Ureter (tissue), 1 donor: Measurements from ENCODE around the gene HINT2. TPM values are rescaled to one million over a fixed set of nuclear protein-coding genes. Genes with fewer than 3 reads are reported as not detected.
A peak's percentile ranks its signal among the peaks of the same experiment; 100 is the strongest.

Experiments used
- DNase-seq: peaks from one replicate; pipeline ENCODE4 v3.0.0-alpha.2; 2020; ENCODE audit warnings: low spot score
- total RNA-seq: library from RNA; stranded (reverse); gene quantifications from one replicate; pipeline ENCODE4 v1.2.4, GENCODE V29; 2023
- donor health status: DM: yes; HTN: yes; CAD: no.

HINT2 gene
- total RNA-seq, 1 donor from 2014 or later = 40.5 TPM

DNA sequence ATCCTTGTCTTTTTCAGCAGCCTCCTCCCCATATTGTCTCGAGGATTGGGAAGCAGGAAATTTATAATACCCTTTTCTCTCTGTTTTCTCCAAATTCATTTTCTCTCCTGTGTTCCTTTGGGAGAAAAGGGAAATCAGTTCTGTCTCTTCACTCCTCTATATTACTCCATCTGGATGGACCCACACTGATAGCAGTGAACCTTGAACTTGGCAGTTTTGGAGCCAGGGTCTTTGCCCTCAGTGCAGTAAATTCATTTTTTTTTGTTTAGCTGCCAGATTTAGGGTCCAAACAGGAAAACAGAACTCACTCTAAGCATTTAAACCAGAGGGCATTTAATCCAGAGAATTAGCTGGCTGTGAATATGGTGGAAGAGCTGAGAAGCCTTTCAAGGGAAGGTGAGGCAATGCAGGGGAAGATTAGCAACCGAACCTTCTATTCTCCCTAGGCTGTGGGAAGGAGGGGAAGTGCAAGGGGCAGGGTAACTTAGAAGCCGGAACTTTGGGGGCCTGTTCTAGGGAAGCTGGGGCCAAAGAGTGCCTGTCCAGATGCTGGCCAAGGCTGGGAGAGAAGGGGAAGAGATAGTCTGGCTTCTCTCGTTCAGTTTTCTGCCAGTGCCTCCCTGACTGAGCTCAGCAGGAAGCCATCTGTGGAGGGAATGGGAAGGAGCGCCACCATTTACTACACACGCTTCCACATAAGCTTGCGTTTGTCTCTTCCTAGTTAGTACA, 39.8 kb downstream of the HINT2 start:
- DNase-seq = no peak

DNA sequence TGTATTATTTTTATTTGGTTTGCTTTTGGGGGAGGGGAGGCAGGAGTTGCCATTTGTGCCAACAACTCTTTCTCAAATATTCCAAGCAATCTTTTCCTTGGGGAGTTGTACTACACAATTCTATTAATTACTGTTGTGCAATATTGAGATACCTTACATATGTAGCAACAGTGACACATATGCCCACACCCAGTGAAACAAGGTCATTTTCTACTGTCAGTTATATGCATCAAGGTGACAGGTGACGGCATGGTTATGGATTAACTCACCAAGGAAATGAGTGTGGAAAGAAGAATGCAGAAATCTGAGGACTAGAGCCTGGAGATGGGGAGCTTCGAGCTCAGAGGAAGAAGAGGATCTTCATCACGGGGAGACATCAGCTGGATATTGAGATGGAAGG, 42.9 kb downstream of the HINT2 start:
- DNase-seq = no peak

DNA sequence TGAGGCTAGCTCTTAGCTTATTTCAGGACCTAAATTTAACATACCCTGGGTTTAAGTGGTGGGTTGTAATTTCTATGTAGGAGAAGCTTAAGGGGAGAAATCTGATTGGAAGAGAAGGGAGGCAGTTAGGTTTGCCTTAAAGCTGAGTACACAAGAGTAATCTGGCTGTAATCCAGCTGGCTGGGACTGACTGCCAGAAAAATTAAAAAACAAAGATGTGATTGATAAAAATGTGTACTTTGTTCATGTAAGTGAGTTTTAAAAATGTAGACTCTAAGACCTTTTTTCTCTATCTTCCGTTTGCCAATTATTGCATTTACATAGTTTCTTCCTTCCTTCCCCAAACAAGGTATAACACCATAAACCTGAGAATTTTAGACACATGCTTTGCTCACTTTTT, 43.3 kb downstream of the HINT2 start:
- DNase-seq = peak; percentile 61

DNA sequence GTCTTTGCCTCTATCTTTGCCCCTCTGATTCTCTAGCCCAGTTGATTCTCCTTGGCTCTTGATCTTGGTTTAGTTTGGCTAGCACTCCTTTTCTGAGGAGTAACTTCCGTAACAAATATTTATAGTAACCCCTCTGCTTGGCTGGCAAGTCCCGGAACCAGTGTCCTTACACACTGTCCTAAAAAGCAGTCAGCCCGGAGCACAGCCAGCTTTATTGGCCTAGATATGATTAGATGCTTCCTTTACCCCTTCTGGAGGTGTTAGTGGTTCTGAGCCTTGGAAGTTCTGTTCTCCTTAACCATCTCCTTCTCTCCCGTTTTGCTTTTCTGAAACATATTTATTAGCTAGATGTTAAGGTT, 43.8 kb downstream of the HINT2 start:
- peak; percentile 61 for DNase-seq

DNA sequence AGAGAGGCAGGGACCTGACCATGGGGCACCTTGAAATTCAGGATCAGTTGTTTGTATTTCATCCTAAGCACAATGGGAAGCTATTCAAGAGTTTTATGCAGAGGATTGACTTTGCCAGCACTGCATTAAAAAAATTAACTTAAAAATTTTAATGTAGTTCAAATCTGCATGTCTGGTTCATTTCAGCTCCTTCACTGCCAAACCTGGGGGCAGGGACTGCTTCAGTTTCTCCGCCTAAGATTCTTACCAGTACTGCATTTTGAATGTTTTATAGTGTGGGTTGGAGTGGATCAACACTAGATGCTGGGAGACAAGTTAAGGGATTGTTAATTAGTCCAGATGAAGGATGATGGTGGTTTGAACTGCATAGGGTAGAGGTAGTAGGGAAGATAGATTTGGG, 45.1 kb downstream of the HINT2 start:
- no peak for DNase-seq

DNA sequence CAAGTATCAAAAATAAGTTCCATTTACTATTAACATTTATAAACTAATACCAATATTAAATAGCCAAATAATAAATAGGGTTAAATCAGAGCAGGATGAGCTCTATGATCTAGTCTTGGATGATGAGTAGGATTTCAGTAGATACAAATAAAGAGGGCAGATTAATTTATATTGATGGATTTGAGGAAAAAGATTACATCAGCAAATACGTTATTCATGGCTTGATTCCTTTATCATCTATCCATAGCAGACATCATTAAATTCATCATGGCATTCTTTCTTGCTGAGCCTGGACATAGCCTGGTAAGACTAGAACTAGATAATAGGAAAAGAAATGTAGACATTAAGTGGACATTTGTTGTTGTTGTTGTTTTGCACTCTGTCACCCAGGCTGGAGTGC, 47.4 kb downstream of the HINT2 start:
- DNase-seq = no peak

DNA sequence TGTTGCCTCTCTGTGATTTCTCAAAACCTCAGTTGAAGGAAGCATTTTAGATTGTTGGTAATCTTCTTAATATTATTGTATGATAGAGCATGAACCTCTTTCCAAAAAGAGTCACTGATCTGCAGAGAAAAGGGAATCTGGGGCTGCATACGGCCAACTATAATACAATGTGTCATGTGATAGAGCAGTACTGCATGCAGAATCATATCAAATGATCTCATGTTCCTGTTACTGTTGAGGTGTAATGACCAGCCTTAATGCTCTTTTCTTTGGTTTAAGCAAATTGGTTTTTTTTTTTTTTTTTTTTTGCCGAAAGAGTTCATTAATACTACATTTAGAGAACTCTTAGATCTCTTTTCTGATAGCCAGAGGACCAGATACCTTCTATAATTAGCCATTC, 47.8 kb downstream of the HINT2 start:
- DNase-seq = no peak

DNA sequence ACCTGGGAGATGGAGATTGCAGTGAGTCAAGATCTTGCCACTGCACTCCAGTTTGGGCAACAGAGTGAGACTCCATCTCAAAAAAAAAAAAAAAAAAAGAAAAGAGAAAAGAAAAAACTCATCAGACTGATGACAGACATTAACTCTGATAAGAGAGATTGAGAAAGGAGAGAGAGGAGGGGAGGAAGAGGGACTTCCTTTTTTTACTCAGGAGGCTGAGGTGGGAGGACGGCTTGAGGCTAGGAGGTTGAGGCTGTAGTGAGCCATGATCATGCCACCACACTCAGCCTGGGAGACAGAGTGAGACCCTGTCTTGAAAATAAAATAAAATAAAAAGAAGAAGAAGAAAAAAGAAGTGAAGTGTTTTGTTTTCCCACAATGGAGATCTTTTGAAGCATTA, 51.0 kb downstream of the HINT2 start:
- no peak for DNase-seq

DNA sequence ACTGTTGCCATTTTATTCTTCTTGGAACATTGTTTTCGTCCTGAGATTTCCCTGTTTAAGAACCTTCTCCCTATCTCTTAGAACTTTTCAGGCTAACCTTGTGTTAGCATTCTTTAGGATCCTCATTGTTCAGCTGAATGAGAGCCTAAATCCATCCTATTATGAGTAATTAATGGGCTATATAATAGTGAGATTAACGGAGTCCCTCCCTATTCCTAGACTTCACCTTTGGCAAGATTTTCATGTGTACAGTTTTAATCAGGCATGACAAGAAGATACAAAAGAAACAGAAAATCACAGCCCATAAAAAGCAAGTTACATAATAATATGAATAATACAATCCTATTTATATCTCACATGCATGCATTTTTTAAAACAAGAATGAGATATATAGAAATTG, 51.7 kb downstream of the HINT2 start:
- no peak for DNase-seq

Other genes with a start within 250 kb of the HINT2 start
- 25.6 TPM for gene TESK1, start 209.8 kb downstream of the HINT2 start, total RNA-seq
- 2.0 TPM for gene CD72, start 196.6 kb downstream of the HINT2 start, total RNA-seq
- gene SIT1, start 164.1 kb downstream of the HINT2 start, total RNA-seq = 0.52 TPM
- gene RMRP, start 157.0 kb downstream of the HINT2 start, total RNA-seq = 3,373 TPM
- 22.4 TPM for gene CCDC107, start 156.8 kb downstream of the HINT2 start, total RNA-seq
- 1.0 TPM for gene ARHGEF39, start 149.8 kb downstream of the HINT2 start, total RNA-seq
- gene CA9, start 141.1 kb downstream of the HINT2 start, total RNA-seq = not detected
- 559 TPM for gene TPM2, start 125.1 kb downstream of the HINT2 start, total RNA-seq
- gene TLN1, start 82.8 kb downstream of the HINT2 start, total RNA-seq = 340 TPM
- 30.7 TPM for gene CREB3, start 82.4 kb downstream of the HINT2 start, total RNA-seq
- gene GBA2, start 65.8 kb downstream of the HINT2 start, total RNA-seq = 108 TPM
- 34.3 TPM for gene RGP1, start 65.8 kb downstream of the HINT2 start, total RNA-seq
- not detected for gene MSMP, start 60.8 kb downstream of the HINT2 start, total RNA-seq
- 21.8 TPM for gene NPR2, start 23.5 kb downstream of the HINT2 start, total RNA-seq
- gene SPAG8, start 2.8 kb downstream of the HINT2 start, total RNA-seq = 6.4 TPM
- gene FAM221B, start 13.7 kb upstream of the HINT2 start, total RNA-seq = 0.26 TPM
- gene TMEM8B, start 14.2 kb upstream of the HINT2 start, total RNA-seq = 32.3 TPM
- not detected for gene OR13J1, start 55.4 kb upstream of the HINT2 start, total RNA-seq
- 7.2 TPM for gene HRCT1, start 91.2 kb upstream of the HINT2 start, total RNA-seq
- gene SPAAR, start 94.4 kb upstream of the HINT2 start, total RNA-seq = 1.9 TPM
- not detected for gene OR2S2, start 143.1 kb upstream of the HINT2 start, total RNA-seq
- 10.3 TPM for gene RECK, start 221.9 kb upstream of the HINT2 start, total RNA-seq